GM06990 (cell line): ENCODE measurements around the gene EIF3A.

Source experiments
- DNase-seq: peaks from one replicate; pipeline ENCODE4 v3.0.0-alpha.2; 2011; ENCODE audit not compliant: insufficient read length; ENCODE audit errors: extremely low read depth
- H3K27me3 ChIP-seq: replicated peaks from 2 replicates; pipeline ENCODE4 v1.6.0; 2011; ENCODE audit warnings: low read length; ENCODE audit not compliant: control insufficient read depth, insufficient read depth
- H3K36me3 ChIP-seq: 2 replicates; pipeline ENCODE4 v1.5.1; 2011; ENCODE audit warnings: low read length; ENCODE audit not compliant: control insufficient read depth, insufficient read depth
- H3K4me3 ChIP-seq: replicated peaks from 2 replicates; pipeline ENCODE4 v1.5.1; 2011; ENCODE audit warnings: low read depth, mild to moderate bottlenecking, control low read depth, low read length
- TF ChIP-seq, protein P1 (sequence below): IDR thresholded peaks from 2 replicates; pipeline ENCODE4 v1.5.1; 2011; ENCODE audit warnings: low read length, control low read depth, mild to moderate bottlenecking, inconsistent platforms; ENCODE audit not compliant: insufficient read depth, poor library complexity, severe bottlenecking

Gene EIF3A

DNA sequence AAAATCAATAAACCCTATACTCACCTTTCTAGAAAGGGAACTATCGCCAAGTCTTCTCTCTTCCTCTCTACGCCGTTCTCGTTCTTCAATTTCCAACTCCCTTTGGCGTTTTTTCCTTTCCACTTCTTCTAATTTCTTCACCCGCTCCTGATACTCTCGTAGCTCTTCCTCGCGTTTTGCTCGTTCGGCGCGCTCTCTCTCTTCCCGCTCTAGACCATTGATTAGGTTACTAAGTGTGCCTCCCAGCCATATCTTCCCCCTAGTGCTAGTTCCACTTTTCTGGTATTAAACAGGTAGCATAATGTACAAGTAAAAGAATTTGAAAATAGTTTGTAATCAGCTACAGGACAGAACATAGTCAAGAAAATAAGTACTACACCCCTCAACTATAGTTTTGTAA lies 30.8 kb downstream of the EIF3A start:
- TF ChIP-seq, protein P1, sequence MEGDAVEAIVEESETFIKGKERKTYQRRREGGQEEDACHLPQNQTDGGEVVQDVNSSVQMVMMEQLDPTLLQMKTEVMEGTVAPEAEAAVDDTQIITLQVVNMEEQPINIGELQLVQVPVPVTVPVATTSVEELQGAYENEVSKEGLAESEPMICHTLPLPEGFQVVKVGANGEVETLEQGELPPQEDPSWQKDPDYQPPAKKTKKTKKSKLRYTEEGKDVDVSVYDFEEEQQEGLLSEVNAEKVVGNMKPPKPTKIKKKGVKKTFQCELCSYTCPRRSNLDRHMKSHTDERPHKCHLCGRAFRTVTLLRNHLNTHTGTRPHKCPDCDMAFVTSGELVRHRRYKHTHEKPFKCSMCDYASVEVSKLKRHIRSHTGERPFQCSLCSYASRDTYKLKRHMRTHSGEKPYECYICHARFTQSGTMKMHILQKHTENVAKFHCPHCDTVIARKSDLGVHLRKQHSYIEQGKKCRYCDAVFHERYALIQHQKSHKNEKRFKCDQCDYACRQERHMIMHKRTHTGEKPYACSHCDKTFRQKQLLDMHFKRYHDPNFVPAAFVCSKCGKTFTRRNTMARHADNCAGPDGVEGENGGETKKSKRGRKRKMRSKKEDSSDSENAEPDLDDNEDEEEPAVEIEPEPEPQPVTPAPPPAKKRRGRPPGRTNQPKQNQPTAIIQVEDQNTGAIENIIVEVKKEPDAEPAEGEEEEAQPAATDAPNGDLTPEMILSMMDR: no peak
- Histone ChIP-seq H3K36me3 (peaks cover 37% of the 10 kb centered on the region), H3K27me3 (no peaks in the 10 kb centered on the region), H3K4me3 (no peak overlapping the region)
- no peak for DNase-seq

DNA sequence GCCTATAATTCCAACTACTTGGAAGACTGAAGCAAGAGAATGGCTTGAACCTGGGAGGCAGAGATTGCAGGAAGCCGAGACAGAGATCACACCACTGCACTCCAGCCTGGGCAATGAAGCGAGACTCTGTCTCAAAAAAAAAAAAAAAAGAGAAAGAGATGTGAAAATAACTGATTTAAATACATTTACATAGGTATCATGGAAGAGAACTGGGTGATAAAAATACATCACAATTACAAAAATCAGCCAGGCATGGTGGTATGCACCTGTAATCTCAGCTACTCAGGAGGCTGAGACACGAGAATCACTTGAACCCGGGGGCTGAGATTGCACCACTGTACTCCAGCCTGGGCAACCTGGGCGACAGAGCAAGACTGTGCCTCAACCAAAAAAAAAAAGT lies 31.3 kb downstream of the EIF3A start:
- TF ChIP-seq, protein P1: no peak
- Histone ChIP-seq H3K4me3 (no peak overlapping the region), H3K36me3 (peaks cover 34% of the 10 kb centered on the region), H3K27me3 (no peaks in the 10 kb centered on the region)
- no peak for DNase-seq

DNA sequence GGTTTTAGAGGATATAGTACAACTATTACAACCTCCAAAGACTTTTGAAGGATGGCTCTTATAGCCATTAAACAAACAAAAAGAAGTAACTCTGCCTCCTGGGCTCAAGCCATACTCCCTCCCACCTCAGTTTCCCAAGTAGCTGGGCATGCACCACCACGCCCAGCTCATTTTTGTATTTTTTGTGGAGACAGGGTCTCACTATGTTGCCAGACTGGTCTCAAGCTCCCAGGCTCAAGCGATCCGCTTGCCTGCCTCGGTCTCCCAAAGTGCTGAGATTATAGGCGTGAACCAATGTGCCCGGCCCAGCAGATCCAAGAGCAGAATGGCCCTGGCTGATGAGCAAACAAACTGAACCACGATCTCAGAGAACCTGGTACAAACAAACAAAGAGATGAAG lies 35.1 kb downstream of the EIF3A start:
- Histone ChIP-seq H3K4me3 (no peak overlapping the region), H3K27me3 (no peaks in the 10 kb centered on the region), H3K36me3 (peaks cover 40% of the 10 kb centered on the region)
- TF ChIP-seq, protein P1: no peak
- no peak for DNase-seq

DNA sequence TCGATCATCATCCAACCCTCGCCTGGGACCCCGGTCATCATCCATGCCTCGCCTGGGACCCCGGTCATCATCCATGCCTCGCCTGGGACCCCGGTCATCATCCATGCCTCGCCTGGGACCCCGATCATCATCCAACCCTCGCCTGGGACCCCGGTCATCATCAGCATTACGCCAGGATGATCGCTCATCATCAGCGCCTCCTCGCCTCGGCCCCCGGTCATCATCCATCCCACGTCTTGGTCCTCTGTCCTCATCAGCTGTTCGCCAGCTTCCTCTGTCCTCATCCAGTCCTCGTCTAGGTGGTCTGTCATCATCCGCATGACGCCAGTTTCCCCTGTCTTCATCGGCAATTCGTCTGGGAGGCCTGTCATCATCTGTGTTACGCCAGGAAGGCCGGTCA lies 38.4 kb downstream of the EIF3A start:
- no peaks in the 10 kb centered on the region for H3K27me3 ChIP-seq
- no peak for DNase-seq
- TF ChIP-seq, protein P1: no peak
- H3K4me3 ChIP-seq: no peak overlapping the region
- peaks cover 38% of the 10 kb centered on the region for H3K36me3 ChIP-seq

DNA sequence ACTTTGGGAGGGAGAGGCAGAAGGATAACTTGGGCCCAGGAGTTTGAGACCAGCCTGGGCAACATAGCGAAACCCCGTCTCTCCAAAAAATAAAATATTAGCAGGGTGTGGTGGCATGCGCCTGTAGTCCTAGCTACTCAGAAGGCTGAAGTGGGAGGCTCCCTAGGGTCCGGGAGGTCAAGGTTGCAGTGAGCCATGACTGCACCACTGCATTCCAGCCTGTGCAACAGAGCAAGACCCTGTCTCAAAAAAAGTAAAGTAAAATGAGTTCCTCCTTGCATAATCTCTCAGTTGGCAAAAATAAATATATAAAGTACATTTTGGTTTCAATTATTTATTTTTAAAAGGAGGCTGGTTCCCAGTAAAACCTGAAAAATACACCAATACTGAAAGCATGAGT lies 39.3 kb downstream of the EIF3A start:
- DNase-seq: no peak

More for the DNA sequence above, 39.3 kb downstream of the EIF3A start:
- no peaks in the 10 kb centered on the region for H3K27me3 ChIP-seq
- H3K36me3 ChIP-seq: peaks cover 38% of the 10 kb centered on the region
- no peak overlapping the region for H3K4me3 ChIP-seq
- TF ChIP-seq, protein P1: no peak
